Lower lobe of right lung (tissue), 2 donors: ENCODE measurements around the gene DCDC1. TPM values are rescaled to one million over a fixed set of nuclear protein-coding genes. Genes with fewer than 3 reads are reported as not detected.

Experiments
- ATAC-seq, 2 donors: fragments of 200-7000 bp; cut with Tn5 transposase; one replicate each; pipeline ENCODE4 v1.9.1; 2020 to 2022; ENCODE audit warnings: mild to moderate bottlenecking in 2 of 2, moderate library complexity in 2 of 2
- DNase-seq: peaks from one replicate; pipeline ENCODE4 v3.0.0-alpha.2; 2020
- H3K27ac ChIP-seq: fragments of 200-600 bp; one replicate; pipeline ENCODE4 v1.8.0; 2022
- H3K27me3 ChIP-seq: fragments of 200-600 bp; one replicate; pipeline ENCODE4 v1.8.0; 2022; ENCODE audit warnings: low read depth
- H3K36me3 ChIP-seq: fragments of 200-600 bp; one replicate; pipeline ENCODE4 v1.8.0; 2022; ENCODE audit warnings: mild to moderate bottlenecking
- H3K4me1 ChIP-seq: fragments of 200-600 bp; one replicate; pipeline ENCODE4 v1.8.0; 2022
- H3K4me3 ChIP-seq: fragments of 200-600 bp; one replicate; pipeline ENCODE4 v1.8.0; 2022; ENCODE audit warnings: mild to moderate bottlenecking
- H3K9me3 ChIP-seq: fragments of 200-600 bp; one replicate; pipeline ENCODE4 v1.8.0; 2022
- intact Hi-C: fragments of 100-400 bp; cut with DNase I; formaldehyde crosslinking; loops from one replicate; pipeline ENCODE4 v1.11.0; 2022
- total RNA-seq: library from RNA; stranded (reverse); fragmentation: NEBNext Ultra II Directional; extraction: Animal tissue kit (Norgen Biotek cat#: 25700); gene quantifications from one replicate; pipeline ENCODE4 v1.2.1, GENCODE V29; 2021
- TF ChIP-seq, protein P1 (sequence below): fragments of 200-600 bp; IDR thresholded peaks from one replicate; pipeline ENCODE4 v1.8.0; 2022; ENCODE audit warnings: antibody characterized with exemption, mild to moderate bottlenecking
- donor health status: DM: no; HTN: yes; CAD: no; lungs with severe emphysema.

The DCDC1 gene
- total RNA-seq, 1 donor from 2014 or later: 4.1 TPM

DNA sequence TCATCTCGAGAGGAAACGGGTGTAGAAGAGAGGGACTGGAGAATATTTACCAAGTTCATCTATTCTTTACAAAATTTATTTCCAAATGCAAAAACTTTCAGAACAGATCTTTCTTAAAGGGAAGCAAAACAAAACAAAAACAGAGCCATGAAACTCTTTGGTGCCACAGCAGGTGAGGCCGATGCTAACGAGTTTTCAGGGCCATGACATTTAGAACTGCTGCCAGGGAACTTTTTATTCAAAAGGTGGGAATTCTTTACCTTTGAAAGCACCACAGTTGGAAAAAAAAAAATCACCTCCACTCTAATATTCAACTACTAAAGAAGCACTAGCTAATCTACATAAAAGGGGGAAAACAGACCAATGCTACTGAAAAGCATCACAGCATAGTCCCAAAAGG, 230.1 kb downstream of the DCDC1 start:
- Histone ChIP-seq H3K4me1 (no peaks in the 10 kb centered on the region), H3K36me3 (no peaks in the 10 kb centered on the region), H3K9me3 (no peaks in the 10 kb centered on the region), H3K27me3 (no peaks in the 10 kb centered on the region), H3K4me3 (no peak overlapping the region), H3K27ac (no peak overlapping the region)
- intact Hi-C loops: no loop called here
- TF ChIP-seq, protein P1, sequence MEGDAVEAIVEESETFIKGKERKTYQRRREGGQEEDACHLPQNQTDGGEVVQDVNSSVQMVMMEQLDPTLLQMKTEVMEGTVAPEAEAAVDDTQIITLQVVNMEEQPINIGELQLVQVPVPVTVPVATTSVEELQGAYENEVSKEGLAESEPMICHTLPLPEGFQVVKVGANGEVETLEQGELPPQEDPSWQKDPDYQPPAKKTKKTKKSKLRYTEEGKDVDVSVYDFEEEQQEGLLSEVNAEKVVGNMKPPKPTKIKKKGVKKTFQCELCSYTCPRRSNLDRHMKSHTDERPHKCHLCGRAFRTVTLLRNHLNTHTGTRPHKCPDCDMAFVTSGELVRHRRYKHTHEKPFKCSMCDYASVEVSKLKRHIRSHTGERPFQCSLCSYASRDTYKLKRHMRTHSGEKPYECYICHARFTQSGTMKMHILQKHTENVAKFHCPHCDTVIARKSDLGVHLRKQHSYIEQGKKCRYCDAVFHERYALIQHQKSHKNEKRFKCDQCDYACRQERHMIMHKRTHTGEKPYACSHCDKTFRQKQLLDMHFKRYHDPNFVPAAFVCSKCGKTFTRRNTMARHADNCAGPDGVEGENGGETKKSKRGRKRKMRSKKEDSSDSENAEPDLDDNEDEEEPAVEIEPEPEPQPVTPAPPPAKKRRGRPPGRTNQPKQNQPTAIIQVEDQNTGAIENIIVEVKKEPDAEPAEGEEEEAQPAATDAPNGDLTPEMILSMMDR: no peak
- DNase-seq: no peak
- ATAC-seq: no peak

DNA sequence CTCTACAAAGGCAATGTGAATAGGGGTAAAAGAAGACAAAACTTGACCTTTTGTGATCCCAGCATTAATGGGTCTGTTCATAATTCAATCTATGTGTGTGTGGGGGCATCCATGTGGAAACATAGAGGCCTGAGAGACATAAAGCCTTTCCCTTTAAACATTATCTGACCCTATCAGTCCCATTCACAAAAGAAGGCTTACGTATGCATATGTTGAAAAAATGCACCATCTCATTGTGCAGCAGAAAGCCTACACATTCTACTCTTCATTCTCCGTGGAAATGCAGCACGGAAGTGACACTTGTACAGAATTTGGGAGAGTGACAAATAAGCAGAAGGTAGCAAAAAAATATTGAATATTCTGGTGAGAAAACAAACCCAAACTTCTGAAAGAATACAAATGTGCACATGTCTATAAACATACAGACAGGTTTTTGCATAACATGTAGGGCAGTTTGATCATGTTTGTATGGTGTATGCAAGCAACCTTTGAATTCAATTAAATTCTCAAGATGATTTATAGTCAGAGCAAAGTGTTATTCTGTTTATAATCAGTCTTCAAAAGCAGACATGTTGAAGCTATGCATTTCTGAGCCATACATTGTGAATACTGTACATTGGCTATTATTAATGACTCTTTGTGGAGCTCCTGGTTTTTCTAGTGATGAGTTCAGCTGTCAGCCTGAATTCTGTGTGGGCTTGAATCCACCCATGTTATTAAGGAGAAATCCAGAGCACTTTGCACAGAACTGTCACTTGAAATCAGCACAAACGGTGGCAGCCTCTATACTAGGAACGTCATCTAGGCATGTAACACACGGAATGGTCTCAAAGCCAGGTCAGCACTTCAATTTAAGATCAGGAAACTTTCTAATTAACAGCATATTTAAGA, 236.8 kb downstream of the DCDC1 start:
- DNase-seq (no peak), ATAC-seq (no peak)
- H3K4me3 ChIP-seq: no peak overlapping the region
- TF ChIP-seq, protein P1: no peak
- no peaks in the 10 kb centered on the region for H3K4me1 ChIP-seq
- intact Hi-C loops: no loop called here
- H3K27me3 ChIP-seq: no peaks in the 10 kb centered on the region
- no peaks in the 10 kb centered on the region for H3K36me3 ChIP-seq
- H3K27ac ChIP-seq: no peak overlapping the region
- H3K9me3 ChIP-seq: no peaks in the 10 kb centered on the region

DNA sequence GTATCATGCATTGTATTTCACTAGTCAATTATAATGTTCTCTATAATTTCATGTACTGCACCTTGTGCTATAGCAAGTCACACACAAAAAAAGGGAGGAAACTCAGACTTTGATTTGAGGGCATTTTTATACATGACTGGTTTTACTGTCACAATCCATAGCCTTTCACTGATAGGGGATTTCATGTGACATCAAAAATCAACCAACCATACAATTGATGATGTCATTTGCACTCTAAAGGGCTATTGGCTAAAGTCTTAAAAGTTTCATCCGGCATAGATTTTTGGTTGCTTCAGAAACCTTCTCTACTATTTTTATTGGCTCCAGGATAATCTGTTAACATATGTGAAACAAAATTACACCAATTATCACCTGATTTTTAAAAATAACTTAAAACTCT, 237.8 kb downstream of the DCDC1 start:
- Histone ChIP-seq H3K4me3 (no peak overlapping the region), H3K27ac (no peak overlapping the region), H3K27me3 (no peaks in the 10 kb centered on the region), H3K4me1 (no peaks in the 10 kb centered on the region), H3K9me3 (no peaks in the 10 kb centered on the region), H3K36me3 (no peaks in the 10 kb centered on the region)
- intact Hi-C loops: no loop called here
- no peak for DNase-seq
- TF ChIP-seq, protein P1: no peak
- ATAC-seq: no peak

DNA sequence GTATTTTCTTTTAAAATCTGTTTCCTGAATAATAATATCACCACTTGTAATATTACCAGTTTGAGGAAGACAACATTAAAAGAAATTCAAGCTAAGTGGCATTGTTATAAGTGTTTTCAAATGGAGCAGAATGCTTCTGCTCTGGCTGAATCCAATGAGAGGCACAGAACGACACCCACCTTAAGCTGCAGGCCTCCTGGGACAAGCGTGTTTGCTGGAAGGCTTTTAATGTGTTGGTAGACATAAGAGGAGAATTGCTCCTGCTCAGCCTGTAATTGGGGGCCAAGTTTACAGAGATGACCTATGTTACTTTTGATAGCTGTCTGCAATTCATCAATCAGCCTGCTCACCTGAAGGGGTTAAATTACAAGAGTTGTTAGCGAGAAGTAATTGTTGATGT, 242.2 kb downstream of the DCDC1 start:
- H3K4me1 ChIP-seq: no peaks in the 10 kb centered on the region
- no peak overlapping the region for H3K4me3 ChIP-seq
- no peak for DNase-seq
- TF ChIP-seq, protein P1: no peak
- H3K36me3 ChIP-seq: no peaks in the 10 kb centered on the region
- no peak overlapping the region for H3K27ac ChIP-seq
- no peaks in the 10 kb centered on the region for H3K27me3 ChIP-seq
- ATAC-seq: no peak
- intact Hi-C loops: no loop called here
- H3K9me3 ChIP-seq: no peaks in the 10 kb centered on the region

DNA sequence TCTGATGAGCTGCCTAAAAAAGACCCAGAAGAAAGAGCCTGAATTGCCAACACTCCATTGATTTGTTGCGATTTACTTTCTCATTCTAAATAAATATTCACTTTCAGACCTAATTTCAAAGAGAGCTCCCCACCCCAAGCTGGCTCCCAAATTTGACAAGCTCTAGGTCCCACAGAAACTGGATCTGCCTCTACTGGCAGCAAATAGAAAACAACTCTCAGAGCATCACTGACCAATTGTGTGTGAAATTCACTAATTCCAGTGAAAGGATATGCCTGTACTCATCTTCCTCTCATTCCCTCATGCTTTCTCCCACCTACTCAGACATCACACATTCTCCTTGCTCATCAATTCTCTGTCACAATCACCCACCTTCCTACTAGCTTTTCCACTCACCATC, 249.1 kb downstream of the DCDC1 start:
- no peaks in the 10 kb centered on the region for H3K27me3 ChIP-seq
- intact Hi-C loops: no loop called here
- TF ChIP-seq, protein P1: no peak
- DNase-seq (no peak), ATAC-seq (no peak)
- H3K27ac ChIP-seq: no peak overlapping the region
- no peaks in the 10 kb centered on the region for H3K36me3 ChIP-seq
- no peaks in the 10 kb centered on the region for H3K4me1 ChIP-seq
- no peak overlapping the region for H3K4me3 ChIP-seq
- no peaks in the 10 kb centered on the region for H3K9me3 ChIP-seq
